MG63 (cell line): ENCODE data around the gene CNTNAP5. TPM values are rescaled to one million over a fixed set of nuclear protein-coding genes. Genes with fewer than 3 reads are reported as not detected.

ENCODE experiments used
- DNase-seq: peaks from one replicate; pipeline ENCODE4 v3.0.0-alpha.2; 2020
- H3K27me3 ChIP-seq: fragments of 250-450 bp; sonication (Bioruptor Pico); 2 replicates; pipeline ENCODE4 v1.5.1; 2020; ENCODE audit warnings: mild to moderate bottlenecking, moderate library complexity
- H3K36me3 ChIP-seq: fragments of 250-450 bp; sonication (Bioruptor Pico); 2 replicates; pipeline ENCODE4 v1.5.1; 2020; ENCODE audit warnings: mild to moderate bottlenecking, moderate library complexity
- H3K4me3 ChIP-seq: fragments of 250-450 bp; sonication (Bioruptor Pico); 2 replicates; pipeline ENCODE4 v1.5.1; 2020; ENCODE audit warnings: mild to moderate bottlenecking, moderate library complexity
- H3K9me3 ChIP-seq: fragments of 250-450 bp; sonication (Bioruptor Pico); 2 replicates; pipeline ENCODE4 v1.5.1; 2020; ENCODE audit warnings: mild to moderate bottlenecking, moderate library complexity
- total RNA-seq: library from RNA; depleted of rRNA; stranded (reverse); fragments of >200 nt; shearing (Covaris generic); gene quantifications from 2 replicates; pipeline ENCODE4 v1.2.3, GENCODE V29; 2014; ENCODE audit warnings: low replicate concordance

CNTNAP5 gene
- total RNA-seq, 1 experiment from 2014 or later = not detected

DNA sequence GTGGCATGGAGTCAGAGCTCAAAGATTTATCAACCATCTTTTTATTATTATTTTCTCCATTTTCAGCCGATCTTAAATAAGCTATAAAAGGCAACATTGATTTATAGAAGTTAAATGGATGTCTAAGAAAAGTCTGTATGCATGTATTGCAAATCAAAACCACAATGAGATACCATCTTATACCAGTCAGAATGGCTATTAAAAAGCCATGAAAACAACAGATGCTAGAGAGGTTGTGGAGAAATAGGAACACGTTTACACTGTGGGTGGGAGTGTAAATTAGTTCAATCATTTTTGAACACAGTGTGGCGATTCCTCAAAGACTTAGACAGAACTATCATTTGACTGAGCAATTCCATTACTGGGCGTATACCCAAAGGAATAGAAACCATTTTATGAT is 731.0 kb downstream of the CNTNAP5 start:
- no peak for DNase-seq
- no peaks in the 10 kb centered on the region for H3K36me3 ChIP-seq
- no peaks in the 10 kb centered on the region for H3K9me3 ChIP-seq
- H3K4me3 ChIP-seq = no peak overlapping the region
- H3K27me3 ChIP-seq = no peaks in the 10 kb centered on the region

DNA sequence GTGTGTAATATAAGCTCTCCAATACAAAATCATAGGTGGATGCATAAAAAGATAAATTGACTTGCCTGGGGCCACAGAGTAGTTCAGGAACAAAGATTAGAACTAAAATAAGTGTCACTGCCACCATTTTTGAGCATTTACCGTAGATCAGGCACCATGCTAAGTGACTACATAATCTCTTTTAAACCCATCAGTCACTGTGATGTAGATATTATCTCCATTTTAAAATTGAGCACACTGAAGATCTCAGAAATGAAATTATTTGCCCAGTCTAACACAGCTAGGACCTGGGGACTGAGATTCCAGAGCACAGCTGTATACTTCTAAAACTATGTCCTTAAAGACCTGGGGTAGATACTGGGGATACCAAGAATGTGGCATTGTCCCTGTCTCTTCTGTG is 737.3 kb downstream of the CNTNAP5 start:
- Histone ChIP-seq H3K4me3 (no peak overlapping the region), H3K27me3 (no peaks in the 10 kb centered on the region), H3K36me3 (no peaks in the 10 kb centered on the region), H3K9me3 (no peaks in the 10 kb centered on the region)
- DNase-seq = no peak

DNA sequence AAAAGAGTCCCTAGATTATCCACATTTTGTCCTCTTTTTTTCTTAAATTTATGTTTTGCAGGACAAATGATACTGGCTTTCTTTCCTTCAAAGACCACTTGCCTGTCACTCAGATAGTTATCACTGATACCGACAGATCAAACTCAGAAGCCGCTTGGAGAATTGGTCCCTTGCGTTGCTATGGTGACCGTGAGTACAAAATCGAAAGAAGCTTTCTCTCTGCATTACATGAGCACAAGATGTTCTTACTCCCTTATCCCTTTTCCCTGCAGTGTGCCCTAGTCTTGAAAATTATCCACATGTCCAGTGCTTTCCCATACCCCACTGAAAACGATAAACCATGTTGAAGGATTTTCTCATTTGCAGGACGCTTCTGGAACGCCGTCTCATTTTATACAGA is 738.5 kb downstream of the CNTNAP5 start:
- DNase-seq = no peak
- Histone ChIP-seq H3K27me3 (no peaks in the 10 kb centered on the region), H3K36me3 (no peaks in the 10 kb centered on the region), H3K9me3 (no peaks in the 10 kb centered on the region), H3K4me3 (no peak overlapping the region)

DNA sequence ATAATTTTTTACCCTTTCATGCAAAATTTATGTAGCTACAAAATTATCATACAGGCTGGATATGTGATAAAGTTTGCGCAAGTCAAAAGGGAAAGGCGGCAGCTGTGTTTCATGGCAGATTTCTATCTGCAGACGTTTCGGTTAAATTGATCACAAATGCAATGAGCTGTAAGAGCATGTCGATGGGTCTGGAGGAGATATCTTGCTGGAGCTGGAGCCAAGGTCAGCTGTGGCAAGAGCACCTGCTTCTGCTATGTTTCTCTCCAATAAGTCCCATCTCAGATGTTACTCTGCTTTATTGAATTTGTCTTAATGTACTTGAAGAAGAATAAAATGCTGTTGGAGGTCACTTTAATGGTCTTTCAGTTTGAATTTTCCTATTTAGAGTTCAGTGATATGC is 749.7 kb downstream of the CNTNAP5 start:
- Histone ChIP-seq H3K36me3 (no peaks in the 10 kb centered on the region), H3K4me3 (no peak overlapping the region), H3K9me3 (no peaks in the 10 kb centered on the region), H3K27me3 (no peaks in the 10 kb centered on the region)
- no peak for DNase-seq

- no peaks in the 10 kb centered on the region for H3K36me3 ChIP-seq
- H3K4me3 ChIP-seq = no peak overlapping the region
- no peaks in the 10 kb centered on the region for H3K27me3 ChIP-seq
- DNase-seq = no peak
- no peaks in the 10 kb centered on the region for H3K9me3 ChIP-seq
Measured at GRCh38 chr2:124776332-124776731, 751.2 kb downstream of the CNTNAP5 start.

GRCh38 chr2:124778076-124778475 is 753.0 kb downstream of the CNTNAP5 start:
- Histone ChIP-seq H3K36me3 (no peaks in the 10 kb centered on the region), H3K4me3 (no peak overlapping the region), H3K27me3 (no peaks in the 10 kb centered on the region), H3K9me3 (no peaks in the 10 kb centered on the region)
- peak; percentile 74 for DNase-seq

- no peak for DNase-seq
- no peak overlapping the region for H3K4me3 ChIP-seq
- no peaks in the 10 kb centered on the region for H3K27me3 ChIP-seq
- no peaks in the 10 kb centered on the region for H3K9me3 ChIP-seq
- H3K36me3 ChIP-seq = no peaks in the 10 kb centered on the region
Measured at GRCh38 chr2:124796647-124797046, 771.6 kb downstream of the CNTNAP5 start.

- no peaks in the 10 kb centered on the region for H3K9me3 ChIP-seq
- H3K27me3 ChIP-seq = no peaks in the 10 kb centered on the region
- DNase-seq = peak; percentile 8
- H3K4me3 ChIP-seq = no peak overlapping the region
- H3K36me3 ChIP-seq = no peaks in the 10 kb centered on the region
Measured at GRCh38 chr2:124797049-124797448, 772.0 kb downstream of the CNTNAP5 start.

GRCh38 chr2:124798551-124798950 is 773.5 kb downstream of the CNTNAP5 start:
- H3K27me3 ChIP-seq = no peaks in the 10 kb centered on the region

DNA sequence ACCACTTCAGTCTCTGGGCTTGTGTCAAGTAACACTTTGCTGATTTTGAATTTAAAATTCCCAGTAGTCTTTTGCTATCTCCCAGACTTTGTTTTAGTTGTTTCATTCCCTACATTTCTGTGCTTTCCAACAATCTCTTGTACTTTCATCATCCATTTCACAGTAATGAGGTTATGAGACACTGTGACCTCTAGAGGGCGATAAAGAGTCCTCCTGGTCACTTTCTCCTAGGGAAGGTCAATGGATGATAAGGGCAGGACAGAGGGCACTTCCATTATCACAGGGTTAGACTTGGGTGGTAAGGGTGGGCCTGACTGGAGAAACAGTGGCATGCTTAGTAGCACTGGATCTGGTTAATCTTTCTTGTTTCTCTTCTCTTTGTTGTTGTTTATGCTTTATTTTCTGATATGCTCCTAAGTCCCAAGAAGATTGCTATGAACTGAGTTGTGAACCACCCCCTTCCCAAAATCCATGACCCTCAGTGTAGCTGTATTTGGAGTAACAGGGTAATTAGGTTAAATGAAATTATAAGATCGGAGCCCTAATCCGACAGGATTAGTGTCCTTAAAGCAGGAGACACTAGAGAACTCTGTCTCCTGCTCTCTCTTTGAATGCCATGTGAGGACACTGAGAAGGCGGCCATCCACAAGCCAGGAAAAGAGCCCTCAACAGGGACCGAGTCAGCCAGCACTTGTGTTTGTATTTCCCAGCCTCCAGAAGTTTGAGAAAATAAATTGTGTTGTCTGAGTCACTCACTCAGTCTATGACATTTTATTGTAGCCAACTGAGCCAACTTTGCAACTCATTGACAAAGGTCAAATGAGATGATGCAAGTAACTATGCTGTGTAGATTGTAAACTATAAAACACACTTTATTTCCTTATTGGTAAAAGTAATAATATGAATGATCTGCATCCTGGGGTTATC is 779.2 kb downstream of the CNTNAP5 start:
- Histone ChIP-seq H3K9me3 (0 out of 2 replicates have a peak, but pooled peaks cover 6% of the 10 kb centered on the region), H3K27me3 (no peaks in the 10 kb centered on the region), H3K4me3 (no peak overlapping the region), H3K36me3 (no peaks in the 10 kb centered on the region)
- peak; percentile 2 for DNase-seq

More at GRCh38 chr2:124798551-124798950, 773.5 kb downstream of the CNTNAP5 start:
- H3K36me3 ChIP-seq = no peaks in the 10 kb centered on the region
- H3K4me3 ChIP-seq = no peak overlapping the region
- DNase-seq = no peak
- H3K9me3 ChIP-seq = no peaks in the 10 kb centered on the region

- no peaks in the 10 kb centered on the region for H3K27me3 ChIP-seq
- DNase-seq = no peak
- 0 out of 2 replicates have a peak, but pooled peaks cover 6% of the 10 kb centered on the region for H3K9me3 ChIP-seq
- no peaks in the 10 kb centered on the region for H3K36me3 ChIP-seq
- H3K4me3 ChIP-seq = no peak overlapping the region
Measured at GRCh38 chr2:124805060-124805459, 780.0 kb downstream of the CNTNAP5 start.

- Histone ChIP-seq H3K27me3 (no peaks in the 10 kb centered on the region), H3K4me3 (no peak overlapping the region), H3K9me3 (no peaks in the 10 kb centered on the region), H3K36me3 (no peaks in the 10 kb centered on the region)
- DNase-seq = peak; percentile 24
Measured at GRCh38 chr2:124810132-124810531, 785.0 kb downstream of the CNTNAP5 start.

GRCh38 chr2:124814968-124815745 is 790.1 kb downstream of the CNTNAP5 start:
- Histone ChIP-seq H3K9me3 (no peaks in the 10 kb centered on the region), H3K36me3 (no peaks in the 10 kb centered on the region), H3K4me3 (no peak overlapping the region), H3K27me3 (no peaks in the 10 kb centered on the region)
- DNase-seq = no peak

DNA sequence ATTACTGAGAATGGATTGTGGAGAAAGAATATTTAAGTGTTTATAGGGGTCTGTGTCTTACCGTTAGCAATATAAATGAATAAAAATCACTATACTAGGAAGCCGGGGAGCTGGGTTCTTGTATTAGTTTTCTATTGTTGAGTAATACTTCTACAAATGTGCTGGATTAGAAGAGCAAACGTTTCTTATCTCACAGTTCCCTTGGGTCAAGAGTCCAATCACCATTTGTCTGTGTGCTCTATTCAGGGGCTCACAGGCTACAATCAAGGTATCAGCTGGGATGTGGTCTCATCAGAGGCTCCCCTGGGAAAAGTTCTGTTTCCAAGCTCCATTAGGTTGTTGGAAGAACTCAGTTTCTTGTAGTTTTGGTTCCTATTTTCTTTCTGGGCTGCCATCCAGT is 790.9 kb downstream of the CNTNAP5 start:
- Histone ChIP-seq H3K9me3 (peaks cover 2% of the 10 kb centered on the region; the same call in 1 of the 2 replicates), H3K4me3 (no peak overlapping the region), H3K27me3 (no peaks in the 10 kb centered on the region), H3K36me3 (no peaks in the 10 kb centered on the region)
- DNase-seq = no peak

DNA sequence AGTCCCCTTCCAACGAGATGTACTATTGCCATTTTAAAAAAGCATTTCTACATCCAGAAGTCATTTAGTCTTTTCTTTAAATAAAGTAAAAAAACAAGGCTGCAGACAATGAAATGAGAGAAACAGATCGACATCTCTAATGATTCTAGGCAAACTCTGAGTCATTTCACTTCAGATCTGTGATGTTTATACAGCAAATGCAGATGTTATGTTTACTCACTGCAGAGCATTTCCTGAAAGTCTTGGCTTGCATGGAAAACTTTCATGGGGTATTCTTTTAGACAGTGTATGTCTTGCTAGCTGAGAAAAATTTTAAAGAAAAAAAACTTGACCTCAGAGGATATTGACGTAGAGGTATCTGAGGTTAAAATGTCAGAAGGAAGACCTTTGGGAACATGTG is 797.4 kb downstream of the CNTNAP5 start:
- H3K27me3 ChIP-seq = no peaks in the 10 kb centered on the region

GRCh38 chr2:124824441-124824840 is 799.4 kb downstream of the CNTNAP5 start:
- H3K4me3 ChIP-seq = no peak overlapping the region
- H3K27me3 ChIP-seq = no peaks in the 10 kb centered on the region
- peaks cover 4% of the 10 kb centered on the region; the same call in 1 of the 2 replicates for H3K9me3 ChIP-seq
- no peaks in the 10 kb centered on the region for H3K36me3 ChIP-seq
- DNase-seq = no peak

More for the DNA sequence above, 797.4 kb downstream of the CNTNAP5 start:
- H3K4me3 ChIP-seq = no peak overlapping the region
- DNase-seq = no peak
- no peaks in the 10 kb centered on the region for H3K36me3 ChIP-seq
- peaks cover 2% of the 10 kb centered on the region; the same call in 1 of the 2 replicates for H3K9me3 ChIP-seq

- Histone ChIP-seq H3K4me3 (no peak overlapping the region), H3K27me3 (no peaks in the 10 kb centered on the region), H3K36me3 (no peaks in the 10 kb centered on the region), H3K9me3 (peaks cover 12% of the 10 kb centered on the region)
- DNase-seq = no peak
Measured at GRCh38 chr2:124832521-124832920, 807.4 kb downstream of the CNTNAP5 start.
